Suprapubic skin (tissue), 4 donors: Measurements from ENCODE around the gene C6orf120.

Experiments
- CTCF ChIP-seq, 2 donors: fragments of 200-600 bp in 1 of 2; fragments of 450-650 bp in 1 of 2; sonication (generic) in 1 of 2; IDR thresholded peaks; one replicate each; pipeline ENCODE4 v1.5.1; 2016 to 2019; ENCODE audit warnings: antibody characterized with exemption in 2 of 2, mild to moderate bottlenecking in 1 of 2, moderate library complexity in 1 of 2
- POLR2A ChIP-seq, 2 donors: fragments of 450-650 bp; IDR thresholded peaks; one replicate each; pipeline ENCODE4 v1.6.1; 2017; ENCODE audit warnings: antibody characterized with exemption in 2 of 2, mild to moderate bottlenecking in 2 of 2, moderate library complexity in 2 of 2
- POLR2AphosphoS5 ChIP-seq, 3 donors: sonication (generic); formaldehyde crosslinking; IDR thresholded peaks; one replicate each; pipeline ENCODE4 v1.6.1; 2017; ENCODE audit warnings: antibody characterized with exemption in 3 of 3

GRCh38 chr6:169669889-169670288, 32.0 kb upstream of the C6orf120 start:
- TF ChIP-seq CTCF (IDR thresholded peaks at IDR 0.05) (no peak), POLR2AphosphoS5 (IDR thresholded peaks at IDR 0.05) (no peak), POLR2A (IDR thresholded peaks at IDR 0.05) (no peak)
